K562 (cell line): Measurements from ENCODE around the gene TENM4. TPM values are rescaled to one million over a fixed set of nuclear protein-coding genes. Genes with fewer than 3 reads are reported as not detected.

Source experiments
- ATAC-seq: fragments of 200-7000 bp; cut with Tn5 transposase; 3 replicates; pipeline ENCODE4 v1.9.1; 2020; ENCODE audit warnings: moderate library complexity
- BruUV-seq: library from RNA; stranded (reverse); fragments of 400-500 nt; replicated peaks from 2 replicates; lab custom pipeline; 2021; lab: Mats Ljungman, UMichigan
- CTCF ChIA-PET: fragments of 300-600 bp; formaldehyde crosslinking; extraction: SDS; loops from one replicate; lab custom pipeline; 2021; ENCODE audit warnings: low intra/inter-chr PET ratio; lab: Yijun Ruan, JAX
- POLR2A ChIA-PET: fragments of 300-600, 350-650 bp; sonication (Branson Sonifier 250); formaldehyde crosslinking; extraction: SDS; loops from one replicate; lab custom pipeline; 2021; ENCODE audit warnings: antibody characterized with exemption, inconsistent platforms; lab: Yijun Ruan, JAX
- DNase-seq, 4 experiments: peaks; one replicate each; pipeline versions ENCODE4 v3.0.0 to v3.0.0-alpha.2; 2011 to 2018; ENCODE audit warnings: low spot score in 3 of 4, mixed read lengths in 3 of 4; ENCODE audit errors: extremely low read depth in 1 of 4
- FAIRE-seq: peaks from 2 replicates; lab custom pipeline; 2011; peaks lifted over from hg19 to GRCh38; lab: Jason Lieb, UNC
- H2AFZ ChIP-seq: 2 replicates; pipeline ENCODE4 v1.6.0; 2011; ENCODE audit warnings: low read depth, low read length, control low read depth, inconsistent platforms
- H3K27ac ChIP-seq: fragments of 200-600 bp; 3 replicates; pipeline ENCODE4 v1.8.0; 2011; ENCODE audit warnings: low read depth, mild to moderate bottlenecking, control low read depth, inconsistent platforms, low read length, moderate library complexity, mixed read lengths; ENCODE audit errors: extremely low read depth
- H3K27me3 ChIP-seq, 2 experiments: fragments of 300-600 bp in 1 of 2; 2 replicates in 1 of 2; 3 replicates in 1 of 2; pipeline versions ENCODE4 v1.6.0 to v1.8.0; 2011; ENCODE audit warnings: inconsistent platforms in 2 of 2, low read length in 2 of 2, mild to moderate bottlenecking in 1 of 2, mixed read lengths in 1 of 2, moderate library complexity in 1 of 2; ENCODE audit not compliant: control insufficient read depth in 2 of 2, insufficient read depth in 2 of 2
- H3K36me3 ChIP-seq: fragments of 300-600 bp; 3 replicates; pipeline ENCODE4 v1.8.0; 2011; ENCODE audit warnings: mild to moderate bottlenecking, low read length, inconsistent platforms; ENCODE audit not compliant: control insufficient read depth, insufficient read depth
- H3K4me1 ChIP-seq, 2 experiments: fragments of 200-600 bp in 1 of 2; replicated peaks in 1 of 2; 2 replicates in 1 of 2; 3 replicates in 1 of 2; pipeline versions ENCODE4 v1.5.1 to v1.8.0; 2011; ENCODE audit warnings: inconsistent platforms in 2 of 2, low read length in 2 of 2, mild to moderate bottlenecking in 1 of 2, mixed read lengths in 1 of 2, moderate library complexity in 1 of 2; ENCODE audit not compliant: control insufficient read depth in 2 of 2, insufficient read depth in 2 of 2
- H3K4me2 ChIP-seq: 2 replicates; pipeline ENCODE4 v1.6.1; 2011; ENCODE audit warnings: low read length, control low read depth, inconsistent platforms, mixed read lengths; ENCODE audit not compliant: insufficient read depth
- H3K4me3 ChIP-seq: fragments of 200-600 bp; sonication (generic), shearing (Covaris generic); 2 replicates; pipeline ENCODE4 v1.5.1; 2016; ENCODE audit warnings: control low read depth, inconsistent platforms
- H3K79me2 ChIP-seq: fragments of 200-600 bp; 3 replicates; pipeline ENCODE4 v1.8.0; 2011; ENCODE audit warnings: low read length, inconsistent platforms; ENCODE audit not compliant: control insufficient read depth, insufficient read depth
- H3K9ac ChIP-seq, 2 experiments: 2 replicates each; pipeline versions ENCODE4 v1.6.0 to v1.6.1; 2011; ENCODE audit warnings: low read depth in 2 of 2, low read length in 2 of 2, control low read depth in 1 of 2, inconsistent platforms in 1 of 2, mild to moderate bottlenecking in 1 of 2, mixed read lengths in 1 of 2; ENCODE audit not compliant: insufficient read depth in 1 of 2
- H3K9me1 ChIP-seq: one replicate; pipeline ENCODE4 v1.6.0; 2011; ENCODE audit warnings: inconsistent platforms, mild to moderate bottlenecking, low read length, moderate library complexity; ENCODE audit not compliant: control insufficient read depth, insufficient read depth
- H3K9me3 ChIP-seq: replicated peaks from 2 replicates; pipeline ENCODE4 v1.5.1; 2011; ENCODE audit warnings: low read depth, low read length, inconsistent platforms; ENCODE audit not compliant: control insufficient read depth, insufficient read depth
- H4K20me1 ChIP-seq: replicated peaks from 2 replicates; pipeline ENCODE4 v1.6.1; 2011; ENCODE audit warnings: low read length, inconsistent platforms, mixed read lengths; ENCODE audit not compliant: control insufficient read depth, insufficient read depth
- CHAMP1 ChIP-seq: fragments of 450-650 bp; IDR thresholded peaks from 2 replicates; pipeline ENCODE4 v1.6.1; 2016; ENCODE audit warnings: mild to moderate bottlenecking
- SPI1 ChIP-seq: IDR thresholded peaks from 2 replicates; pipeline ENCODE4 v1.6.1; 2011; ENCODE audit warnings: low read depth, low read length, control low read depth, borderline replicate concordance
- ZNF41 ChIP-seq: fragments of 250-450 bp; sonication (Bioruptor Pico); conservative IDR thresholded peaks from 2 replicates; pipeline ENCODE4 v1.4.0; 2020; ENCODE audit warnings: mild to moderate bottlenecking
- WGBS: fragments of 100-300 bp; shearing (Covaris generic); methylation state at CpG from one replicate; pipeline ENCODE4 v1.1.6; 2016; ENCODE audit warnings: low coverage, mixed read lengths; ENCODE audit not compliant: insufficient coverage; ENCODE audit errors: missing lambda C conversion rate; 5-methylcytosine and 5-hydroxymethylcytosine counted together
- in situ Hi-C: fragments of 300-500 bp; cut with MboI; formaldehyde crosslinking; loops from 4 replicates; pipeline ENCODE4 v1.15.0; 2018; ENCODE audit warnings: inconsistent platforms, mixed read lengths
- intact Hi-C: fragments of 100-400 bp; cut with micrococcal nuclease; formaldehyde crosslinking; loops from 2 replicates; pipeline ENCODE4 v1.14.2; 2022
- polyA plus RNA-seq, 8 experiments: library from polyadenylated mRNA; depleted of rRNA in 4 of 8; stranded (reverse) in 5 of 8; unstranded in 3 of 8; fragments of >200 nt; fragmentation: Nextera tagmentation in 2 of 8; fragmentation: Illumina TruSeq in 1 of 8; extraction: Ambion mirVana in 2 of 8; extraction: Trizol in 1 of 8; gene quantifications; 2 replicates each; pipeline versions ENCODE4 v1.2.1 to v1.2.3, GENCODE V29; 2011 to 2014; ENCODE audit warnings: inconsistent platforms in 1 of 8, missing spikeins in 1 of 8
- total RNA-seq, 7 experiments: library from RNA; depleted of rRNA in 6 of 7; stranded (reverse); fragments of >200 nt in 6 of 7; fragmentation: Illumina TruSeq in 2 of 7; extraction: Trizol in 2 of 7; gene quantifications; 2 replicates each; pipeline versions ENCODE4 v1.2.1 to v1.2.3, GENCODE V29; 2011 to 2021; ENCODE audit warnings: low replicate concordance in 1 of 7

TENM4 gene
- total and polyA plus RNA-seq, 9 of the 15 experiments (the other 6 are each of a cell fraction or from before 2014, with no cell fraction given), result 0.16 TPM; not detected in 8

- CTCF ChIA-PET, result no interaction called here
- H4K20me1 ChIP-seq, result no peaks in the 10 kb centered on the region
- POLR2A ChIA-PET, result no interaction called here
- H3K36me3 ChIP-seq, result no peaks in the 10 kb centered on the region
- H3K27me3 ChIP-seq, result no peaks in the 10 kb centered on the region
- no peak overlapping the region for H2AFZ ChIP-seq
- H3K9ac ChIP-seq, result no peak overlapping the region
- no peak overlapping the region for H3K27ac ChIP-seq
- in situ Hi-C loops (no loop called here), intact Hi-C loops (no loop called here)
- no peaks in the 10 kb centered on the region for H3K9me1 ChIP-seq
- H3K4me1 ChIP-seq, result no peaks in the 10 kb centered on the region
- BruUV-seq, result no TSS peak
- H3K79me2 ChIP-seq, result no peaks in the 10 kb centered on the region
- H3K4me2 ChIP-seq, result no peak overlapping the region
- WGBS, result 2% methylated on average over 5 of the region's 5 CpGs
- TF ChIP-seq SPI1 (peak; percentile 37; the same call in 1 of the 2 replicates), CHAMP1 (no peak), ZNF41 (no peak)
- DNase-seq (no peak), FAIRE-seq (no peak), ATAC-seq (no peak)
- H3K9me3 ChIP-seq, result no peaks in the 10 kb centered on the region
- no peak overlapping the region for H3K4me3 ChIP-seq
Measured at GRCh38 chr11:79160791-79161403, 279.9 kb downstream of the TENM4 start.
